ENCODE measurements around the gene SLC41A1. TPM values are rescaled to one million over a fixed set of nuclear protein-coding genes. Genes with fewer than 3 reads are reported as not detected.

SLC41A1 gene
- total RNA-seq, 1 donor from 2014 or later = 16.8 TPM

GRCh38 chr1:205840146-205840923 is 27.3 kb upstream of the SLC41A1 start:
- Mint-ChIP-seq H3K27ac (no peak overlapping the region), H3K4me3 (ENCODE audit: low read depth) (no peak overlapping the region), H3K4me1 (ENCODE audit: low read depth) (peaks cover 2% of the 10 kb centered on the region), H3K27me3 (no peaks in the 10 kb centered on the region), H3K36me3 (ENCODE audit: insufficient read depth) (peaks cover 2% of the 10 kb centered on the region), H3K9me3 (ENCODE audit: low read depth) (no peaks in the 10 kb centered on the region)
- no peak for TF ChIP-seq CTCF (IDR thresholded peaks at IDR 0.05; ENCODE audit: unreplicated experiment)
- DNase-seq (ENCODE audit: low spot score, unreplicated experiment) = no peak

- no peak for DNase-seq (ENCODE audit: low spot score, unreplicated experiment)
- Mint-ChIP-seq H3K27ac (no peak overlapping the region), H3K4me1 (ENCODE audit: low read depth) (peaks cover 2% of the 10 kb centered on the region), H3K4me3 (ENCODE audit: low read depth) (no peak overlapping the region), H3K9me3 (ENCODE audit: low read depth) (no peaks in the 10 kb centered on the region), H3K36me3 (ENCODE audit: insufficient read depth) (no peaks in the 10 kb centered on the region), H3K27me3 (no peaks in the 10 kb centered on the region)
- no peak for TF ChIP-seq CTCF (IDR thresholded peaks at IDR 0.05; ENCODE audit: unreplicated experiment)
Measured at GRCh38 chr1:205837382-205837970, 24.5 kb upstream of the SLC41A1 start.

GRCh38 chr1:205834751-205835150 is 21.8 kb upstream of the SLC41A1 start:
- Mint-ChIP-seq H3K36me3 (ENCODE audit: insufficient read depth) (no peaks in the 10 kb centered on the region), H3K9me3 (ENCODE audit: low read depth) (no peaks in the 10 kb centered on the region), H3K4me3 (ENCODE audit: low read depth) (no peak overlapping the region), H3K27me3 (no peaks in the 10 kb centered on the region), H3K27ac (no peak overlapping the region), H3K4me1 (ENCODE audit: low read depth) (no peaks in the 10 kb centered on the region)
- TF ChIP-seq CTCF (IDR thresholded peaks at IDR 0.05; ENCODE audit: unreplicated experiment) = no peak
- no peak for DNase-seq (ENCODE audit: low spot score, unreplicated experiment)

GRCh38 chr1:205832326-205832751 is 19.3 kb upstream of the SLC41A1 start:
- H3K4me1 Mint-ChIP-seq (ENCODE audit: low read depth) = no peaks in the 10 kb centered on the region
- H3K36me3 Mint-ChIP-seq (ENCODE audit: insufficient read depth) = no peaks in the 10 kb centered on the region
- H3K27me3 Mint-ChIP-seq = no peaks in the 10 kb centered on the region
- TF ChIP-seq CTCF (IDR thresholded peaks at IDR 0.05; ENCODE audit: unreplicated experiment) = no peak
- DNase-seq (ENCODE audit: low spot score, unreplicated experiment) = no peak
- H3K27ac Mint-ChIP-seq = no peak overlapping the region
- H3K9me3 Mint-ChIP-seq (ENCODE audit: low read depth) = no peaks in the 10 kb centered on the region
- H3K4me3 Mint-ChIP-seq (ENCODE audit: low read depth) = no peak overlapping the region

- no peak overlapping the region for H3K4me3 Mint-ChIP-seq (ENCODE audit: low read depth)
- DNase-seq (ENCODE audit: low spot score, unreplicated experiment) = no peak
- peaks cover 5% of the 10 kb centered on the region for H3K9me3 Mint-ChIP-seq (ENCODE audit: low read depth)
- peaks cover 6% of the 10 kb centered on the region for H3K27me3 Mint-ChIP-seq
- TF ChIP-seq CTCF (IDR thresholded peaks at IDR 0.05; ENCODE audit: unreplicated experiment) = no peak
- no peaks in the 10 kb centered on the region for H3K36me3 Mint-ChIP-seq (ENCODE audit: insufficient read depth)
- peaks cover 8% of the 10 kb centered on the region for H3K4me1 Mint-ChIP-seq (ENCODE audit: low read depth)
- no peak overlapping the region for H3K27ac Mint-ChIP-seq
Measured at GRCh38 chr1:205827623-205828022, 14.6 kb upstream of the SLC41A1 start.

All from progenitor cell of endocrine pancreas (in vitro differentiated cells).